ENCODE data around the gene LPCAT1. TPM values are rescaled to one million over a fixed set of nuclear protein-coding genes. Genes with fewer than 3 reads are reported as not detected.

The LPCAT1 gene
- total and polyA plus RNA-seq, 2 of the 4 experiments (the other 2 are of a cell fraction) = 17.7 to 33.6 TPM

GRCh38 chr5:1507014-1507375 is 16.8 kb downstream of the LPCAT1 start:
- POLR2A ChIA-PET (ENCODE audit: unreplicated experiment) = no interaction called here
- no peak for TF ChIP-seq ELK1 (IDR thresholded peaks at IDR 0.05; ENCODE audit: borderline replicate concordance, low read depth, low read length)
- no peak for TF ChIP-seq RFX5 (IDR thresholded peaks at IDR 0.05; ENCODE audit: low read depth, low read length)
- no peak for TF ChIP-seq SMC3 (IDR thresholded peaks at IDR 0.05; ENCODE audit: low read depth, low read length)
- TF ChIP-seq MAZ (IDR thresholded peaks at IDR 0.05; ENCODE audit: borderline replicate concordance, low read depth, low read length) = no peak
- TF ChIP-seq FOS (IDR thresholded peaks at IDR 0.05; ENCODE audit: low read depth, low read length) = no peak
- TF ChIP-seq MXI1 (IDR thresholded peaks at IDR 0.05; ENCODE audit: borderline replicate concordance, low read depth, low read length) = no peak
- TF ChIP-seq RCOR1 (IDR thresholded peaks at IDR 0.05; ENCODE audit: insufficient replicate concordance, low read length) = no peak
- no peak for TF ChIP-seq USF2 (IDR thresholded peaks at IDR 0.05; ENCODE audit: low read depth, low read length)
- no peak for TF ChIP-seq POLR2A (IDR thresholded peaks at IDR 0.05; ENCODE audit: low read depth, low read length)
- TF ChIP-seq RAD21 (IDR thresholded peaks at IDR 0.05; ENCODE audit: low read length) = no peak
- TF ChIP-seq NFE2L2 (IDR thresholded peaks at IDR 0.05; ENCODE audit: low read depth, low read length) = no peak
- TF ChIP-seq MAFK (IDR thresholded peaks at IDR 0.05; ENCODE audit: low read depth, low read length) = no peak
- no peak for TF ChIP-seq CEBPB (IDR thresholded peaks at IDR 0.05; ENCODE audit: low read depth, low read length)
- TF ChIP-seq CTCF (conservative IDR thresholded peaks at IDR 0.05; ENCODE audit: low read depth, low read length) = no peak
- no peak for TF ChIP-seq CHD1 (IDR thresholded peaks at IDR 0.05; ENCODE audit: low read depth, low read length)
- H3K14ac ChIP-seq (replicated peaks; ENCODE audit: low read depth, low read length) = no peak overlapping the region
- no peak for ATAC-seq (ENCODE audit: low read depth)
- H3K4me2 ChIP-seq (ENCODE audit: low read depth, low read length) = no peak overlapping the region
- no peak overlapping the region for H2AK9ac ChIP-seq (replicated peaks; ENCODE audit: low read depth, low read length, poor library complexity)
- H3K36me3 ChIP-seq (ENCODE audit: control insufficient read depth, insufficient read depth, low read length) = peaks cover 37% of the 10 kb centered on the region
- no peaks in the 10 kb centered on the region for H3K27me3 ChIP-seq (ENCODE audit: control insufficient read depth, insufficient read depth, low read length)
- no peak overlapping the region for H3K4ac ChIP-seq (ENCODE audit: low read depth, low read length)
- peaks cover 27 to 82% of the 10 kb centered on the region in 2 experiments for H3K79me1 ChIP-seq (ENCODE audit: low read depth in 1 of 2, low read length in 2 of 2)
- CTCF ChIA-PET = no interaction called here
- H2AFZ ChIP-seq (replicated peaks; ENCODE audit: low read length, poor library complexity) = no peak overlapping the region
- H3K4me3 ChIP-seq (ENCODE audit: insufficient read depth, low read depth, low read length) = no peak overlapping the region
- H3K27ac ChIP-seq (ENCODE audit: insufficient read depth, low read length) = no peak overlapping the region
- H2BK120ac ChIP-seq (ENCODE audit: low read depth, low read length) = no peak overlapping the region
- H2BK5ac ChIP-seq (ENCODE audit: low read depth, low read length, poor library complexity, severe bottlenecking) = no peak overlapping the region
- intact Hi-C loops (cut with micrococcal nuclease) = no loop called here
- peaks cover 6% of the 10 kb centered on the region for H3K4me1 ChIP-seq (ENCODE audit: control insufficient read depth, insufficient read depth, low read length)
- no peak overlapping the region for H3K56ac ChIP-seq (ENCODE audit: extremely low read depth, insufficient read depth, low read length)
- H4K20me1 ChIP-seq (ENCODE audit: insufficient read depth, low read length) = peaks cover 99% of the 10 kb centered on the region
- no peak overlapping the region for H3K23ac ChIP-seq (ENCODE audit: low read depth, low read length)
- H4K5ac ChIP-seq (ENCODE audit: low read depth, low read length) = no peak overlapping the region
- 85% methylated on average over 11 of the region's 11 CpGs; no CpG with 5 or more reads in 1 of the 2 experiments for WGBS, 2 experiments (ENCODE audit: extremely low coverage in 2 of 2, insufficient read length in 1 of 2)
- no peak overlapping the region for H2AK5ac ChIP-seq (ENCODE audit: low read depth, low read length)
- in situ Hi-C loops (cut with MboI; ENCODE audit: low sequenced_read_pairs) = no loop called here
- peaks cover 31% of the 10 kb centered on the region for H3K9me1 ChIP-seq (ENCODE audit: insufficient read depth, low read length)
- no TSS peak for BruUV-seq (replicated peaks)
- H2BK15ac ChIP-seq (ENCODE audit: low read depth, low read length) = no peak overlapping the region
- no peak overlapping the region for H3K9ac ChIP-seq (ENCODE audit: low read depth, low read length)
- no peak for DNase-seq
- no peak overlapping the region for H3K18ac ChIP-seq (ENCODE audit: low read depth, low read length)
- H4K91ac ChIP-seq (ENCODE audit: insufficient read depth, low read depth, low read length) = no peak overlapping the region
- dilution Hi-C loops (cut with HindIII; ENCODE audit: low sequenced_read_pairs, unreplicated experiment) = no loop called here
- H3K9me3 ChIP-seq (ENCODE audit: control insufficient read depth, insufficient read depth, low read length) = no peaks in the 10 kb centered on the region
- no peak overlapping the region for H4K8ac ChIP-seq (ENCODE audit: low read depth in 2 of 2, low read length in 2 of 2)
- H2BK20ac ChIP-seq (ENCODE audit: low read depth, low read length) = no peak overlapping the region

All from IMR-90 (cell line).